AG04449 (cell line): Measurements from ENCODE around the gene CER1.
"Not testable (repeated sequence)": the region's sequence is repeated elsewhere in the genome, so short reads cannot be mapped to it uniquely, and the experiment has no call there.

Source experiments
- CTCF ChIA-PET: fragments of 350-600 bp; formaldehyde crosslinking; extraction: SDS; loops from one replicate; lab custom pipeline; 2021; ENCODE audit warnings: antibody characterized with exemption; lab: Yijun Ruan, JAX
- POLR2A ChIA-PET: fragments of 400-600, 350-600 bp; formaldehyde crosslinking; extraction: SDS; loops from one replicate; lab custom pipeline; 2020; ENCODE audit warnings: antibody characterized with exemption, inconsistent platforms; lab: Yijun Ruan, JAX
- DNase-seq: peaks from one replicate; pipeline ENCODE4 v3.0.0-alpha.2; 2010; ENCODE audit warnings: low read depth, low spot score
- H3K4me3 ChIP-seq: 2 replicates; pipeline ENCODE4 v1.5.1; 2011; ENCODE audit warnings: low read depth, mild to moderate bottlenecking, control low read depth, low read length
- TF ChIP-seq, protein P1 (sequence below): IDR thresholded peaks from one replicate; pipeline ENCODE4 v1.5.1; 2011; ENCODE audit warnings: mild to moderate bottlenecking, moderate library complexity, low read length, control low read depth, inconsistent platforms; ENCODE audit not compliant: insufficient read depth; ENCODE audit errors: missing control alignments

Gene CER1

DNA sequence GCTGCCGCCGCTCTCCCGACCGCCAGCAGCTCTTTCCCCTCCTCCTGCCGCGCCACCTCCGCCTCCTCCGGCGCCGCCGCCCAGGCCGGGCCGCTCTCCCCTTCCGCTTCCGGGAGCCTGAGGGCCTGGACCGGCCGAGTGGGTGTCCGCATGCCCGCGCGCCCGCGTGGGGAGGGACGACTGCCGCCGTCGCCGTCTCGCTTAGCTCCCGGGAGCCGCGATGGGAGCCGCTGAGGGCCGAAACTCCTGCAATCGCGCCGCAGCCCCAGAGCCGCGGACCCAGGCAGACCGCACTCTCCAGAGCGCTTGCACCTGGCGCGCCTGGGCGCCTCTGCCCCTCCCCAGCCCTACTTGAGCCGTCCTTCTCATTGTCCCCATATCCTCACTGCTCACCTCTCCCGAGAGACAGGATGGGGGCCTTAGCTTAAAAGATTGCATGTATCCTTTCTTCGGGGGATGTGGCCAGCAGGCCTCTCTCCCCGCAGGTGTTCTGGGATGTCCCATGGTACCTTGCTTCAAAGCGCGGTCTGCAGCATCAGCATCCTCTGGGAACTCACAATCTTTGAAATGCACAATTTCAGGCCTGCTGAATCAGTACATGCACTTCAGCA, 29.2 kb downstream of the CER1 start, which contains the start of gene ZDHHC21:
ZDHHC21 (minus strand) TSS at position 182 of the 611 bp plus-strand sequence. CDS start 19,092 bp downstream, outside the sequence.
- ChIA-PET POLR2A (no interaction called here), CTCF (interaction anchor here (1.0 to 2.3 kb wide), 3 partner anchors 10 to 41 kb away, joined by 3 to 7 read pairs (median 6); no protein-coding TSS in a partner anchor)
- H3K4me3 ChIP-seq, result peak within 1 kb of the TSS; percentile 84
- no peak for DNase-seq
- TF ChIP-seq, protein P1, sequence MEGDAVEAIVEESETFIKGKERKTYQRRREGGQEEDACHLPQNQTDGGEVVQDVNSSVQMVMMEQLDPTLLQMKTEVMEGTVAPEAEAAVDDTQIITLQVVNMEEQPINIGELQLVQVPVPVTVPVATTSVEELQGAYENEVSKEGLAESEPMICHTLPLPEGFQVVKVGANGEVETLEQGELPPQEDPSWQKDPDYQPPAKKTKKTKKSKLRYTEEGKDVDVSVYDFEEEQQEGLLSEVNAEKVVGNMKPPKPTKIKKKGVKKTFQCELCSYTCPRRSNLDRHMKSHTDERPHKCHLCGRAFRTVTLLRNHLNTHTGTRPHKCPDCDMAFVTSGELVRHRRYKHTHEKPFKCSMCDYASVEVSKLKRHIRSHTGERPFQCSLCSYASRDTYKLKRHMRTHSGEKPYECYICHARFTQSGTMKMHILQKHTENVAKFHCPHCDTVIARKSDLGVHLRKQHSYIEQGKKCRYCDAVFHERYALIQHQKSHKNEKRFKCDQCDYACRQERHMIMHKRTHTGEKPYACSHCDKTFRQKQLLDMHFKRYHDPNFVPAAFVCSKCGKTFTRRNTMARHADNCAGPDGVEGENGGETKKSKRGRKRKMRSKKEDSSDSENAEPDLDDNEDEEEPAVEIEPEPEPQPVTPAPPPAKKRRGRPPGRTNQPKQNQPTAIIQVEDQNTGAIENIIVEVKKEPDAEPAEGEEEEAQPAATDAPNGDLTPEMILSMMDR, result no peak

GRCh38 chr9:14692470-14693250, 29.9 kb downstream of the CER1 start:
- ChIA-PET CTCF (interaction anchor here (0.9 to 2.3 kb wide), 5 partner anchors 9 to 76 kb away, joined by 3 to 7 read pairs (median 6); no protein-coding TSS in a partner anchor), POLR2A (no interaction called here)
- TF ChIP-seq, protein P1, result no peak
- peak overlapping the region; percentile 84 for H3K4me3 ChIP-seq
- no peak for DNase-seq

GRCh38 chr9:14690948-14691730, 31.4 kb downstream of the CER1 start:
- H3K4me3 ChIP-seq, result no peak overlapping the region
- CTCF ChIA-PET, result interaction anchor here (1.4 to 2.3 kb wide), 4 partner anchors 19 to 77 kb away, joined by 4 to 7 read pairs (median 6); no protein-coding TSS in a partner anchor
- no peak for DNase-seq
- POLR2A ChIA-PET, result no interaction called here
- TF ChIP-seq, protein P1, result no peak

DNA sequence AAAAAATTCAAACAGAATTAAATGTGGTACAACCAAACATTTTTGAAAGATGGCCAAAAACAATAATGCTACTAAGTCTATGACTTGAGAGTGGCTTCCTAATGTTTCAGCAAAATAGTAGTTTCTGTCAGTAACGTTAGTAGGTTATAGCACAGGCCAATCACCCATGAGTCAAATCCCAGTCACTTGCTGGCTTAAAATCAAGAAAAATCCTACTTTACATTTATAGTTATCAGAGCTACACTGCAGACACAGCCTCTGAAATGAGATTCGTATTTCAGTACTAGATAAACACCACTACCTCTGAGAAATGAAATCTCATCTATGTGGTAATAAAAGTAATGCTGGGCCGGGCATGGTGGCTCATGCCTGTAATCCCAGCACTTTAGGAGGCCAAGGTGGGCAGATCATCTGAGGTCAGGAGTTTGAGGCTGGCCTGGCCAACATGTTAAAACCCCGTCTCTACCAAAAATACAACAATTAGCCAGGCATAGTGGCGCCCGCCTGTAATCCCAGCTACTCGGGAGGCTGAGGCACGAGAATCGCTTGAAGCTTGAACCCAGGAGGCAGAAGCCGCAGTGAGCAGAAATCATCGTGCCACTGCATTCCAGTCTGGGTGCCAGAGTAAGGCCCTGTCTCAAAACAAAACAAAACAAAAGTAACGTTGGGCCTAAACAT, 35.4 kb downstream of the CER1 start:
- CTCF ChIA-PET, result no interaction called here
- H3K4me3 ChIP-seq, result no peak overlapping the region
- POLR2A ChIA-PET, result no interaction called here
- TF ChIP-seq, protein P1, result no peak
- DNase-seq, result peak; percentile 29

GRCh38 chr9:14686168-14686567, 36.4 kb downstream of the CER1 start:
- POLR2A ChIA-PET, result no interaction called here
- H3K4me3 ChIP-seq, result no peak overlapping the region
- no peak for DNase-seq
- TF ChIP-seq, protein P1, result no peak
- CTCF ChIA-PET, result no interaction called here

DNA sequence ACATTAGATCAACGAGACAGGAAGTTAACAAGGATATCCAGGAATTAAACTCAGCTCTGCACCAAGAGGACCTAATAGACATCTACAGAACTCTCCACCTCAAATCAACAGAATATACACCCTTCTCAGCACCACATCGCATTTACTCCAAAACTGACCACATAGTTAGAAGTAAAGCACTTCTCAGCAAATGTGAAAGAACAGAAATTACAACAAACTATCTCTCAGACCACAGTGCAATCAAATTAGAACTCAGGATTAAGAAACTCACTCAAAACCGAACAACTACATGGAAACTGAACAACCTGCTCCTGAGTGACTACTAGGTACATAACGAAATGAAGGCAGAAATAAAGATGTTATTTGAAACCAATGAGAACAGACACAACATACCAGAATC, 39.9 kb downstream of the CER1 start:
- H3K4me3 ChIP-seq, DNase-seq, CTCF ChIA-PET, POLR2A ChIA-PET: not testable (repeated sequence)
